Measurements from ENCODE around the gene PRDM7.
"Not testable (repeated sequence)": the region's sequence is repeated elsewhere in the genome, so short reads cannot be mapped to it uniquely, and the experiment has no call there.

PRDM7 gene

DNA sequence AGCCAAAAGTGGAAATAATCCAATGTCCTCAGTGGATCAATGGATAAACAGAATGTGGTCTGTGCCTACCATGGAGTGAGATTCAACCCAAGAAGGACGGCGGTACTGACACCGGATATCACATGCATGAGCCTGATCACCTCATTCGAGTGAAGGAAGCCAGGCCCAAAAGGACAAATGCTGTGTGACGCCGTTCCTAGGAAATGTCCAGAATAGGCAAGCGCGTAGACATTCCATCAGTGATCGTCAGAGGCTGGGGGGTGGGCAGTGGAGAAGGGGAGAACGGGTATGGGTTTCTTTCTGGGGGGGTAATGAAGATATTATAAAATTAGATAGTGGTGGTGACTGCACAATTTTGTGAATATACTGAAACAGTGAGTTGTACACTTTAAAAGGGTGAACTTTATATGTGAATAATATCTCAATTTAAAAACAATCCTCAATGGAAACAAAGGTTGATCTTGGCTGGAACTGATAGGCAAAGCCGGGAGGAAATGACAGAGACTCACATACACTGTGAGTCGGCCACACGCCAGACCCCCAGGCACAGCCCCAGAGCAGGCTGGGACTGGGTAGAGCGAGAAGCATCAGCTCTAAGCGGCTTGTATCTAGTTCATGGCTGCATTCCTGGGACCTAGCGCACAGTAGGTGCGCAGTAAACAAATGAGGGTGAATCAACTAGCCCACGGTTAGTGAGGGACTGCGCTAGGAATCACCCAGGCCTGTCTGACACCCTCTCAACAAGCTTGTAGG, 61.4 kb downstream of the PRDM7 start:
- no peak for DNase-seq

- DNase-seq, result no peak
These were observed 64.0 kb downstream of the PRDM7 start for GRCh38 chr16:90012991-90013745.

GRCh38 chr16:90011908-90012501, 65.1 kb downstream of the PRDM7 start:
- DNase-seq, result no peak

DNA sequence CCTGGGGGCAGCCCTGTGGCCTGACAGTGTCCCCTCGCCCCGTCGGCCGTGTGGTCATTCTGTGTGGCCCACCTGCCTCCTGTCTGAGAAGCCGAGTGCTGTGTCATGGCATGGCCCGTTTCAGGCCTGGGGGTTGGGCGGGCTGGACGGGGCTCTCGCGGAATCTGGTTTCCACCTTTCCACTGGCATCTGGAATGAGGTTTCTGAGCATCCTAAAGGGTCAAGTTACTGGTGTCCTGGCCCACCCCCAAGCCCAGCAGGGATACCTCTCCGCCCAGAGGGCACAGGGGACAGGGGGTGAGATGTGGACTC, 65.7 kb downstream of the PRDM7 start:
- DNase-seq, result no peak

GRCh38 chr16:90010676-90011507, 66.2 kb downstream of the PRDM7 start:
- DNase-seq, result no peak

- no peak for DNase-seq
These were observed 67.8 kb downstream of the PRDM7 start for GRCh38 chr16:90009172-90009899.

GRCh38 chr16:90008708-90009145, 68.4 kb downstream of the PRDM7 start:
- peak in 4 of 56 donors; percentile 7 to 28 (median 16) for DNase-seq

GRCh38 chr16:90007635-90008234, 69.4 kb downstream of the PRDM7 start:
- not testable (repeated sequence) for DNase-seq

GRCh38 chr16:90007015-90007414, 70.1 kb downstream of the PRDM7 start:
- no peak for DNase-seq

Measured in amygdala (tissue), 56 donors.